ENCODE results near the gene BBS2. TPM values are rescaled to one million over a fixed set of nuclear protein-coding genes. Genes with fewer than 3 reads are reported as not detected.
A peak's percentile ranks its signal among the peaks of the same experiment; 100 is the strongest.

Gene BBS2
- total and polyA plus RNA-seq, 2 of the 13 experiments (the other 11 are each of a cell fraction or from before 2014, with no cell fraction given), result 59.7 to 68.3 TPM

- Histone ChIP-seq H3K4me2 (ENCODE audit: low read depth, low read length) (no peak overlapping the region), H4K20me1 (ENCODE audit: insufficient read depth, low read length) (no peaks in the 10 kb centered on the region), H3K9ac (ENCODE audit: insufficient read depth, low read depth, low read length) (no peak overlapping the region), H3K4me1 (ENCODE audit: insufficient read depth, low read length) (no peaks in the 10 kb centered on the region), H3K79me2 (ENCODE audit: insufficient read depth, low read length) (no peaks in the 10 kb centered on the region), H3K27me3 (ENCODE audit: control insufficient read depth in 1 of 2, insufficient read depth in 2 of 2, low read length in 2 of 2) (no peaks in the 10 kb centered on the region), H2AFZ (ENCODE audit: low read length) (no peak overlapping the region), H3K36me3 (replicated peaks in 1 of 2; ENCODE audit: control insufficient read depth in 1 of 2, insufficient read depth in 2 of 2, low read length in 2 of 2) (peaks cover 40 to 80% of the 10 kb centered on the region in 2 experiments), H3K27ac (ENCODE audit: extremely low read length, insufficient read depth, low read length) (no peak overlapping the region), H3K9me3 (ENCODE audit: low read length) (no peaks in the 10 kb centered on the region), H3K4me3 (replicated peaks in 1 of 3; ENCODE audit: insufficient read depth in 1 of 3, low read depth in 2 of 3, low read length in 3 of 3) (no peak overlapping the region)
- BruUV-seq (replicated peaks), result no TSS peak
- DNase-seq (ENCODE audit: low spot score), result no peak
- TF ChIP-seq GABPA (IDR thresholded peaks at IDR 0.05; ENCODE audit: low read depth, low read length) (no peak), GABPA (CRISPR knock-in tag; IDR thresholded peaks at IDR 0.05; ENCODE audit: low read depth) (no peak), MAFK (conservative IDR thresholded peaks at IDR 0.05 in 1 of 2, IDR thresholded peaks at IDR 0.05 in 1 of 2; ENCODE audit: low read length in 2 of 2) (peak; percentile 58 to 77), MAFF (IDR thresholded peaks at IDR 0.05; ENCODE audit: low read depth, low read length) (peak; percentile 49)
- intact Hi-C loops (cut with micrococcal nuclease; ENCODE audit: unreplicated experiment) (no loop called here), in situ Hi-C loops (cut with HindIII; ENCODE audit: extremely low pct_ligation_motif_present, low pct_unique_long_range_greater_than_20kb) (no loop called here)
- no peak for FAIRE-seq
- no peak for ATAC-seq
- POLR2A ChIA-PET, result no interaction called here
- CTCF ChIA-PET (ENCODE audit: low intra/inter-chr PET ratio, low total read pairs), result no interaction called here
Observed at GRCh38 chr16:56468800-56469199, 51.0 kb downstream of the BBS2 start.

- no peak overlapping the region for H3K9ac ChIP-seq (ENCODE audit: insufficient read depth, low read depth, low read length)
- no peak overlapping the region for H2AFZ ChIP-seq (ENCODE audit: low read length)
- no peaks in the 10 kb centered on the region for H3K4me1 ChIP-seq (ENCODE audit: insufficient read depth, low read length)
- no peak for ATAC-seq
- ChIA-PET POLR2A (no interaction called here), CTCF (ENCODE audit: low intra/inter-chr PET ratio, low total read pairs) (no interaction called here)
- no TSS peak for BruUV-seq (replicated peaks)
- H3K27ac ChIP-seq (ENCODE audit: extremely low read length, insufficient read depth, low read length), result no peak overlapping the region
- H3K79me2 ChIP-seq (ENCODE audit: insufficient read depth, low read length), result no peaks in the 10 kb centered on the region
- in situ Hi-C loops (cut with HindIII; ENCODE audit: extremely low pct_ligation_motif_present, low pct_unique_long_range_greater_than_20kb) (no loop called here), intact Hi-C loops (cut with micrococcal nuclease; ENCODE audit: unreplicated experiment) (no loop called here)
- no peak overlapping the region for H3K4me3 ChIP-seq (replicated peaks in 1 of 3; ENCODE audit: insufficient read depth in 1 of 3, low read depth in 2 of 3, low read length in 3 of 3)
- DNase-seq (ENCODE audit: low spot score), result no peak
- FAIRE-seq, result no peak
- WGBS (ENCODE audit: low lambda C conversion rate), result 99% methylated on average over 2 of the region's 2 CpGs
- H3K4me2 ChIP-seq (ENCODE audit: low read depth, low read length), result no peak overlapping the region
- no peaks in the 10 kb centered on the region for H3K9me3 ChIP-seq (ENCODE audit: low read length)
- no peaks in the 10 kb centered on the region for H3K27me3 ChIP-seq (ENCODE audit: control insufficient read depth in 1 of 2, insufficient read depth in 2 of 2, low read length in 2 of 2)
- H3K36me3 ChIP-seq (replicated peaks in 1 of 2; ENCODE audit: control insufficient read depth in 1 of 2, insufficient read depth in 2 of 2, low read length in 2 of 2), result peaks cover 36 to 73% of the 10 kb centered on the region in 2 experiments
- no peaks in the 10 kb centered on the region for H4K20me1 ChIP-seq (ENCODE audit: insufficient read depth, low read length)
- TF ChIP-seq MAFF (IDR thresholded peaks at IDR 0.05; ENCODE audit: low read depth, low read length), result no peak
- TF ChIP-seq SNAPC5 (CRISPR knock-in tag; IDR thresholded peaks at IDR 0.05; ENCODE audit: borderline replicate concordance), result no peak
- TF ChIP-seq ZFP82 (CRISPR knock-in tag; IDR thresholded peaks at IDR 0.05; ENCODE audit: borderline replicate concordance), result no peak
- TF ChIP-seq TFAP4 (IDR thresholded peaks at IDR 0.05; ENCODE audit: borderline replicate concordance, low read depth), result no peak
- TF ChIP-seq ZNF230 (CRISPR knock-in tag; IDR thresholded peaks at IDR 0.05), result no peak
- no peak for TF ChIP-seq ZNF562 (CRISPR knock-in tag; IDR thresholded peaks at IDR 0.05; ENCODE audit: borderline replicate concordance)
- no peak for TF ChIP-seq MLLT10 (CRISPR knock-in tag; IDR thresholded peaks at IDR 0.05)
- TF ChIP-seq ZNF704 (CRISPR knock-in tag; IDR thresholded peaks at IDR 0.05; ENCODE audit: borderline replicate concordance), result no peak
- TF ChIP-seq CREB3 (CRISPR knock-in tag; IDR thresholded peaks at IDR 0.05), result no peak
- no peak for TF ChIP-seq ZNF713 (CRISPR knock-in tag; IDR thresholded peaks at IDR 0.05)
Observed at GRCh38 chr16:56466344-56466743, 53.5 kb downstream of the BBS2 start.

Measured in HepG2 (cell line).